SK-N-MC (cell line): ENCODE data around the gene NEGR1.

Experiments used
- EZH2 ChIP-seq: fragments of 200-600 bp; sonication (generic); IDR thresholded peaks from one replicate; pipeline ENCODE4 v1.6.1; 2017; ENCODE audit warnings: antibody characterized with exemption
- POLR2AphosphoS5 ChIP-seq: IDR thresholded peaks from 2 replicates; pipeline ENCODE4 v1.6.1; 2012; ENCODE audit warnings: mild to moderate bottlenecking, low read depth, low read length, borderline replicate concordance

DNA sequence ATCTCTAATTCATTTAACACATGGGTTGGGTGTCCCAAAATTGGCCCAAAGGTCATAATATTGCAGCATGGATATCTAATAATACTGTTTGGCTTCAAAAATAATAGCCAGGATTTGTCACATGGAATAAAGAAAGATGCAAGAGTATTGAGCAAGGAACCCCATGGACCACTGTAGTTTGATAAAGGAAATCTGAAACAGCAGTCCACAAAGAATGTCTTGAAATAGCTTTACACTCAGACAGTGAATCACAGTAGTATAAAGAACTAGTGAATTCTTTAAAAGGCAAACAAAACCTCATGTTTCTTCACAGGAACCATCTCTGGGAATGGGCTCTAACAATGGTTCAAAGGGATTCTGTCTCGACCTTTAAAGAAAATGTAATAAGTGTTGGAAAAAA is 625.4 kb downstream of the NEGR1 start:
- no peak for TF ChIP-seq EZH2
- TF ChIP-seq POLR2AphosphoS5, result no peak
